Neuronal stem cell (in vitro differentiated cells): ENCODE data around the gene NFKBIE.

Experiments
- DNase-seq: peaks from one replicate; pipeline ENCODE4 v3.0.0-alpha.2; 2013; ENCODE audit warnings: low spot score
- H2AFZ ChIP-seq: one replicate; pipeline ENCODE4 v1.6.1; 2013; ENCODE audit warnings: mild to moderate bottlenecking, low read length, inconsistent platforms
- H2AK5ac ChIP-seq: 2 replicates; pipeline ENCODE4 v1.6.1; 2013; ENCODE audit warnings: low read depth, mild to moderate bottlenecking, inconsistent platforms, low read length, moderate library complexity, mixed read lengths
- H2BK120ac ChIP-seq: 2 replicates; pipeline ENCODE4 v1.6.1; 2013; ENCODE audit warnings: low read depth, mild to moderate bottlenecking, inconsistent platforms, low read length, moderate library complexity, mixed read lengths
- H2BK12ac ChIP-seq: one replicate; pipeline ENCODE4 v1.6.1; 2013; ENCODE audit warnings: low read length, inconsistent platforms
- H2BK15ac ChIP-seq: 2 replicates; pipeline ENCODE4 v1.6.1; 2013; ENCODE audit warnings: mild to moderate bottlenecking, low read length, inconsistent platforms, mixed read lengths
- H2BK5ac ChIP-seq: one replicate; pipeline ENCODE4 v1.6.1; 2013; ENCODE audit warnings: inconsistent platforms, mild to moderate bottlenecking, low read length, moderate library complexity
- H3K14ac ChIP-seq: one replicate; pipeline ENCODE4 v1.6.1; 2013; ENCODE audit warnings: low read length, inconsistent platforms
- H3K18ac ChIP-seq: 2 replicates; pipeline ENCODE4 v1.6.1; 2013; ENCODE audit warnings: low read length, inconsistent platforms
- H3K23ac ChIP-seq: 2 replicates; pipeline ENCODE4 v1.6.1; 2013; ENCODE audit warnings: low read depth, mild to moderate bottlenecking, mixed read lengths, low read length, inconsistent platforms; ENCODE audit not compliant: poor library complexity
- H3K27ac ChIP-seq: replicated peaks from 3 replicates; pipeline ENCODE4 v1.5.1; 2013; ENCODE audit warnings: low read length, inconsistent platforms
- H3K27me3 ChIP-seq, 3 experiments: 2 replicates each; pipeline ENCODE4 v1.6.1; 2013; ENCODE audit warnings: low read length in 3 of 3, mild to moderate bottlenecking in 2 of 3, inconsistent platforms in 1 of 3, low read depth in 1 of 3, mixed read lengths in 1 of 3, moderate library complexity in 1 of 3; ENCODE audit not compliant: control insufficient read depth in 3 of 3, insufficient read depth in 3 of 3
- H3K36me3 ChIP-seq, 2 donors: replicated peaks in 1 of 2; 2 replicates each; pipeline ENCODE4 v1.6.1; 2013; ENCODE audit warnings: low read length in 2 of 2; ENCODE audit not compliant: control insufficient read depth in 2 of 2, insufficient read depth in 2 of 2
- H3K4ac ChIP-seq: 2 replicates; pipeline ENCODE4 v1.6.1; 2013; ENCODE audit warnings: inconsistent platforms, mild to moderate bottlenecking, low read length, moderate library complexity
- H3K4me1 ChIP-seq, 2 donors: 1 replicate in 1 of 2; 2 replicates in 1 of 2; pipeline ENCODE4 v1.6.1; 2013; ENCODE audit warnings: low read length in 2 of 2, low read depth in 1 of 2; ENCODE audit not compliant: control insufficient read depth in 2 of 2, insufficient read depth in 1 of 2
- H3K4me2 ChIP-seq: one replicate; pipeline ENCODE4 v1.6.1; 2013; ENCODE audit warnings: mild to moderate bottlenecking, low read length, inconsistent platforms; ENCODE audit not compliant: insufficient read depth, poor library complexity, severe bottlenecking
- H3K4me3 ChIP-seq, 2 donors: 2 replicates each; pipeline ENCODE4 v1.5.1; 2013; ENCODE audit warnings: low read length in 2 of 2, mild to moderate bottlenecking in 2 of 2, inconsistent platforms in 1 of 2, moderate library complexity in 1 of 2
- H3K79me1 ChIP-seq: one replicate; pipeline ENCODE4 v1.6.1; 2013; ENCODE audit warnings: low read depth, mild to moderate bottlenecking, inconsistent platforms, low read length, moderate library complexity
- H3K9ac ChIP-seq: one replicate; pipeline ENCODE4 v1.6.1; 2013; ENCODE audit warnings: mild to moderate bottlenecking, low read depth, low read length, inconsistent platforms; ENCODE audit not compliant: poor library complexity
- H3K9me3 ChIP-seq, 2 donors: replicated peaks in 1 of 2; 2 replicates each; pipeline versions ENCODE3 to v1.6.1; 2013; ENCODE audit warnings: low read length in 2 of 2, mild to moderate bottlenecking in 2 of 2, inconsistent platforms in 1 of 2, low read depth in 1 of 2, mixed read lengths in 1 of 2, moderate library complexity in 1 of 2; ENCODE audit not compliant: control insufficient read depth in 2 of 2, insufficient read depth in 1 of 2
- H4K8ac ChIP-seq: one replicate; pipeline ENCODE4 v1.6.1; 2013; ENCODE audit warnings: low read depth, mild to moderate bottlenecking, inconsistent platforms, low read length, moderate library complexity
- H4K91ac ChIP-seq: one replicate; pipeline ENCODE4 v1.6.1; 2013; ENCODE audit warnings: low read length, low read depth, mild to moderate bottlenecking, inconsistent platforms; ENCODE audit not compliant: poor library complexity
- WGBS, 2 donors: extraction: QIAGEN DNeasy Blood & Tissue Kit; methylation state at CpG; one replicate each; pipeline ENCODE4 v1.1.7; 2013; ENCODE audit warnings: missing lambda C conversion rate in 2 of 2, mixed read lengths in 1 of 2; ENCODE audit not compliant: insufficient read length in 2 of 2, insufficient replicate concordance in 1 of 2; ENCODE audit errors: extremely low coverage in 2 of 2; 5-methylcytosine and 5-hydroxymethylcytosine counted together

NFKBIE gene

GRCh38 chr6:44221291-44221960 is 43.9 kb downstream of the NFKBIE start:
- peak overlapping the region; percentile 78 for H2BK12ac ChIP-seq
- whole genome bisulfite sequencing, 2 donors: no CpG with 5 or more reads among the region's 4 CpGs
- no peak overlapping the region for H2AFZ ChIP-seq
- H2BK15ac ChIP-seq: peak overlapping the region; percentile 71
- H3K4me2 ChIP-seq: no peak overlapping the region
- peak overlapping the region; percentile 35 for H3K27ac ChIP-seq
- no peak overlapping the region for H3K9ac ChIP-seq
- H3K27me3 ChIP-seq: peaks cover 0 to 2% (median 0%) of the 10 kb centered on the region in 3 experiments
- H3K23ac ChIP-seq: no peak overlapping the region
- H2AK5ac ChIP-seq: peak overlapping the region; percentile 88
- no peaks in the 10 kb centered on the region for H3K36me3 ChIP-seq
- H3K9me3 ChIP-seq: no peaks in the 10 kb centered on the region
- no peak overlapping the region for H4K91ac ChIP-seq
- H3K4ac ChIP-seq: no peak overlapping the region
- no peak overlapping the region for H2BK5ac ChIP-seq
- peak overlapping the region; percentile 84 for H3K18ac ChIP-seq
- DNase-seq: no peak
- no peak overlapping the region for H3K4me3 ChIP-seq
- no peak overlapping the region for H3K14ac ChIP-seq
- H3K4me1 ChIP-seq: peaks cover 55 to 61% of the 10 kb centered on the region in 2 donors
- H4K8ac ChIP-seq: no peak overlapping the region
- H2BK120ac ChIP-seq: no peak overlapping the region
- peaks cover 8% of the 10 kb centered on the region for H3K79me1 ChIP-seq

GRCh38 chr6:44220913-44221290 is 44.4 kb downstream of the NFKBIE start:
- H3K9ac ChIP-seq: no peak overlapping the region
- H3K4ac ChIP-seq: no peak overlapping the region
- DNase-seq: no peak
- peaks cover 0 to 2% (median 0%) of the 10 kb centered on the region in 3 experiments for H3K27me3 ChIP-seq
- H3K4me3 ChIP-seq: no peak overlapping the region
- no peak overlapping the region for H2AK5ac ChIP-seq
- WGBS, 2 donors: no CpG with 5 or more reads among the region's 4 CpGs
- no peak overlapping the region for H2BK5ac ChIP-seq
- H3K23ac ChIP-seq: no peak overlapping the region
- H3K4me2 ChIP-seq: no peak overlapping the region
- peak overlapping the region; percentile 78 for H2BK12ac ChIP-seq
- peak overlapping the region; percentile 35 for H3K27ac ChIP-seq
- H3K18ac ChIP-seq: peak overlapping the region; percentile 29
- no peak overlapping the region for H4K91ac ChIP-seq
- H2BK15ac ChIP-seq: peak overlapping the region; percentile 52
- H3K4me1 ChIP-seq: peaks cover 50 to 55% of the 10 kb centered on the region in 2 donors
- no peak overlapping the region for H2AFZ ChIP-seq
- peaks cover 8% of the 10 kb centered on the region for H3K79me1 ChIP-seq
- H3K36me3 ChIP-seq: no peaks in the 10 kb centered on the region
- no peak overlapping the region for H4K8ac ChIP-seq
- no peaks in the 10 kb centered on the region for H3K9me3 ChIP-seq
- H3K14ac ChIP-seq: no peak overlapping the region
- H2BK120ac ChIP-seq: no peak overlapping the region

DNA sequence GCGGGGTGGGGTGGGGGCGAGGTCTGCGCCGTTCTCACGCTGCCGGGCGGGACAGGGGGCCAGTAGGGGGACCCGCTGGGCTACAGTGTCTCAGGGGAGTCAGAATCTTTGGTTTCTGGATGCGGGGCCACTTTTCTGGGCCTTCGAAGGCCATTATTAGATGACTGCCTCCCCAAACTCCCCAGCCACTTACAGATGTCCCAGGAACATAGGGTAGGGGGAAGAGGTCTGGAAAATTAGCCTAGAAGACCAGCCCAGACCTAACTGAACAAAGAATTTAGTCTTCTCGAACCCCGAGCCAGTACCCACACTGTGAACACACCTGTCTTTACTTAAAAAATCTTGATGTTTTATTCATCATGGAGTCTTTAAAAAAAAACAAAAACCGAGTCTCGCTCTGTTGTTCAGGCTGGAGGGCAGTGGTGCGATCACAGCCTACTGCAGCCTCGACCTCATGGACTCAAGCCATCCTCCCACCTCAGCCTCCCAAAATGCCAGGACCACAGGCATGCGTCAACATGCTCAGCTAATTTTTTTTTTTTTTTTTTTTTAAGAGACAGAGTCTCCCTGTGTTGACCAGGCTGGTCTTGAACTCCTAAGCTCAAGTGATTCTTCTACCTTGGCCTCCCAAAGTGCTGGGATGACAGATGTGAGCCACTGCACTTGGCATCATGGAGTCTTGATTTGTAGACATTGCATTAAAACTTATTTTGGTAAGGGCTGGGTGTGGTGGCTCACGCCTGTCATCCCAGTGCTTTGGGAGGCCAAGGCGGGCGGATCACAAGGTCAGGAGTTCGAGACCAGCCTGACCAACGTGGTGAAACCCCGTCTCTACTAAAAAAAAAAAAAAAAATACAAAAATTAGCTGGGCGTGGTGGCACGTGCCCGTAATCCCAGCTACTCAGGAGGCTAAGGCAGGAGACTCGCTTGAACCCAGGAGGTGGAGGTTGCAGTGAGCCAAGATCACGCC is 45.3 kb downstream of the NFKBIE start:
- H3K4ac ChIP-seq: no peak overlapping the region
- no peak overlapping the region for H2BK15ac ChIP-seq
- no peak overlapping the region for H4K91ac ChIP-seq
- no peaks in the 10 kb centered on the region for H3K27me3 ChIP-seq
- H3K9me3 ChIP-seq: no peaks in the 10 kb centered on the region
- H3K79me1 ChIP-seq: peaks cover 8% of the 10 kb centered on the region
- H3K27ac ChIP-seq: peak overlapping the region; percentile 90
- peak overlapping the region; percentile 8 to 71 for H3K4me3 ChIP-seq
- no peaks in the 10 kb centered on the region for H3K36me3 ChIP-seq
- no peak overlapping the region for H2AK5ac ChIP-seq
- peak overlapping the region; percentile 47 for H3K4me2 ChIP-seq
- H3K9ac ChIP-seq: no peak overlapping the region
- no peak overlapping the region for H2BK120ac ChIP-seq
- no peak for DNase-seq
- peaks cover 46 to 51% of the 10 kb centered on the region in 2 donors for H3K4me1 ChIP-seq
- peak overlapping the region; percentile 99 for H2AFZ ChIP-seq
- no CpG with 5 or more reads among the region's 28 CpGs for WGBS, 2 donors
- H2BK12ac ChIP-seq: no peak overlapping the region
- H3K23ac ChIP-seq: no peak overlapping the region
- no peak overlapping the region for H3K14ac ChIP-seq
- no peak overlapping the region for H4K8ac ChIP-seq
- no peak overlapping the region for H3K18ac ChIP-seq
- peak overlapping the region; percentile 91 for H2BK5ac ChIP-seq
